GM12878 (cell line): ENCODE data around the gene SH3BGRL3.

Experiments used
- CREB1 ChIP-seq: IDR thresholded peaks from 2 replicates; pipeline ENCODE4 v1.6.1; 2012; ENCODE audit warnings: low read depth, mild to moderate bottlenecking, inconsistent platforms
- EZH2 ChIP-seq: IDR thresholded peaks from 2 replicates; pipeline ENCODE4 v1.6.1; 2012; ENCODE audit warnings: low read depth, mild to moderate bottlenecking, control low read depth, inconsistent platforms, low read length, borderline replicate concordance; ENCODE audit not compliant: control insufficient read depth
- HDGF ChIP-seq: fragments of 450-650 bp; IDR thresholded peaks from 2 replicates; pipeline ENCODE4 v1.6.1; 2016; ENCODE audit warnings: antibody characterized with exemption
- RAD21 ChIP-seq: IDR thresholded peaks from 2 replicates; pipeline ENCODE4 v1.6.1; 2011; ENCODE audit warnings: mild to moderate bottlenecking, low read depth, low read length, moderate library complexity; ENCODE audit not compliant: insufficient read depth
- SIN3A ChIP-seq: IDR thresholded peaks from 2 replicates; pipeline ENCODE4 v1.6.1; 2012; ENCODE audit warnings: low read depth, low read length, improper control_type of control experiment
- TAF1 ChIP-seq: IDR thresholded peaks from 2 replicates; pipeline ENCODE4 v1.6.1; 2011; ENCODE audit warnings: mild to moderate bottlenecking, low read depth, low read length, borderline replicate concordance
- TBL1XR1 ChIP-seq: IDR thresholded peaks from 2 replicates; pipeline ENCODE4 v1.6.1; 2012; ENCODE audit warnings: low read depth, low read length, improper control_type of control experiment
- YY1 ChIP-seq: IDR thresholded peaks from 2 replicates; pipeline ENCODE4 v1.6.1; 2011; ENCODE audit warnings: low read depth, mild to moderate bottlenecking, low read length

GRCh38 chr1:26257222-26257621 lies 22.7 kb upstream of the SH3BGRL3 start:
- TF ChIP-seq EZH2 (no peak), RAD21 (no peak), YY1 (no peak), TAF1 (no peak), HDGF (no peak), SIN3A (no peak), CREB1 (no peak), TBL1XR1 (no peak)
